IPS-18a (cell line): ENCODE measurements around the gene TET1.
"Not testable (repeated sequence)": the region's sequence is repeated elsewhere in the genome, so short reads cannot be mapped to it uniquely, and the experiment has no call there.

Experiments used
- H3K27ac ChIP-seq: one replicate; pipeline ENCODE4 v1.5.1; 2013; ENCODE audit warnings: low read length
- H3K27me3 ChIP-seq: one replicate; pipeline ENCODE4 v1.6.1; 2013; ENCODE audit warnings: mild to moderate bottlenecking, low read length; ENCODE audit not compliant: control insufficient read depth, insufficient read depth
- H3K36me3 ChIP-seq: one replicate; pipeline ENCODE4 v1.6.1; 2013; ENCODE audit warnings: low read depth, low read length; ENCODE audit not compliant: control insufficient read depth
- H3K4me1 ChIP-seq: one replicate; pipeline ENCODE4 v1.6.1; 2013; ENCODE audit warnings: low read depth, low read length; ENCODE audit not compliant: control insufficient read depth
- H3K4me3 ChIP-seq: one replicate; pipeline ENCODE4 v1.5.1; 2013; ENCODE audit warnings: low read length
- H3K9ac ChIP-seq: one replicate; pipeline ENCODE4 v1.6.1; 2013; ENCODE audit warnings: mild to moderate bottlenecking, low read length, moderate library complexity
- H3K9me3 ChIP-seq: one replicate; pipeline ENCODE4 v1.6.1; 2013; ENCODE audit warnings: low read depth, low read length; ENCODE audit not compliant: control insufficient read depth

TET1 gene

GRCh38 chr10:68566955-68567354 is 6.8 kb downstream of the TET1 start:
- Histone ChIP-seq H3K36me3 (no peaks in the 10 kb centered on the region), H3K4me3 (no peak overlapping the region), H3K9me3 (no peaks in the 10 kb centered on the region), H3K9ac (no peak overlapping the region), H3K27me3 (no peaks in the 10 kb centered on the region), H3K4me1 (peaks cover 14% of the 10 kb centered on the region), H3K27ac (no peak overlapping the region)

- H3K9me3 ChIP-seq = no peaks in the 10 kb centered on the region
- peaks cover 31% of the 10 kb centered on the region for H3K36me3 ChIP-seq
- no peaks in the 10 kb centered on the region for H3K4me1 ChIP-seq
- no peak overlapping the region for H3K27ac ChIP-seq
- no peaks in the 10 kb centered on the region for H3K27me3 ChIP-seq
- H3K9ac ChIP-seq = no peak overlapping the region
- no peak overlapping the region for H3K4me3 ChIP-seq
Observed at GRCh38 chr10:68572151-68572550, 12.0 kb downstream of the TET1 start.

- H3K9me3 ChIP-seq = no peaks in the 10 kb centered on the region
- H3K27me3 ChIP-seq = no peaks in the 10 kb centered on the region
- H3K9ac ChIP-seq = no peak overlapping the region
- no peak overlapping the region for H3K4me3 ChIP-seq
- H3K27ac ChIP-seq = no peak overlapping the region
- peaks cover 34% of the 10 kb centered on the region for H3K36me3 ChIP-seq
- H3K4me1 ChIP-seq = no peaks in the 10 kb centered on the region
Observed at GRCh38 chr10:68574051-68574450, 13.9 kb downstream of the TET1 start.

GRCh38 chr10:68576118-68576517 is 16.0 kb downstream of the TET1 start:
- Histone ChIP-seq H3K9me3 (no peaks in the 10 kb centered on the region), H3K36me3 (peaks cover 38% of the 10 kb centered on the region), H3K27ac (no peak overlapping the region), H3K4me3 (no peak overlapping the region), H3K27me3 (no peaks in the 10 kb centered on the region), H3K4me1 (no peaks in the 10 kb centered on the region), H3K9ac (no peak overlapping the region)

GRCh38 chr10:68578974-68579373 is 18.8 kb downstream of the TET1 start:
- no peak overlapping the region for H3K4me3 ChIP-seq
- no peak overlapping the region for H3K27ac ChIP-seq
- H3K9ac ChIP-seq = no peak overlapping the region
- no peaks in the 10 kb centered on the region for H3K9me3 ChIP-seq
- H3K36me3 ChIP-seq = peaks cover 33% of the 10 kb centered on the region
- H3K4me1 ChIP-seq = no peaks in the 10 kb centered on the region
- no peaks in the 10 kb centered on the region for H3K27me3 ChIP-seq

- H3K27me3 ChIP-seq, H3K9ac ChIP-seq, H3K4me3 ChIP-seq, H3K27ac ChIP-seq, H3K4me1 ChIP-seq, H3K9me3 ChIP-seq: not testable (repeated sequence)
- H3K36me3 ChIP-seq = peaks cover 26% of the 10 kb centered on the region
Observed at GRCh38 chr10:68584187-68584586, 24.1 kb downstream of the TET1 start.

- Histone ChIP-seq H3K36me3 (peaks cover 27% of the 10 kb centered on the region), H3K9ac (no peak overlapping the region), H3K27me3 (no peaks in the 10 kb centered on the region), H3K4me1 (no peaks in the 10 kb centered on the region), H3K9me3 (no peaks in the 10 kb centered on the region), H3K27ac (no peak overlapping the region), H3K4me3 (no peak overlapping the region)
Observed at GRCh38 chr10:68586606-68587305, 26.6 kb downstream of the TET1 start.

GRCh38 chr10:68594405-68594804 is 34.3 kb downstream of the TET1 start:
- no peak overlapping the region for H3K27ac ChIP-seq
- H3K9me3 ChIP-seq = no peaks in the 10 kb centered on the region
- H3K4me3 ChIP-seq = no peak overlapping the region
- H3K4me1 ChIP-seq = peaks cover 8% of the 10 kb centered on the region
- no peak overlapping the region for H3K9ac ChIP-seq
- H3K27me3 ChIP-seq = no peaks in the 10 kb centered on the region
- peaks cover 5% of the 10 kb centered on the region for H3K36me3 ChIP-seq

GRCh38 chr10:68595513-68595912 is 35.4 kb downstream of the TET1 start:
- Histone ChIP-seq H3K4me3 (no peak overlapping the region), H3K27ac (no peak overlapping the region), H3K9me3 (no peaks in the 10 kb centered on the region), H3K4me1 (peaks cover 16% of the 10 kb centered on the region), H3K9ac (no peak overlapping the region), H3K36me3 (no peaks in the 10 kb centered on the region), H3K27me3 (no peaks in the 10 kb centered on the region)

GRCh38 chr10:68597407-68597806 is 37.3 kb downstream of the TET1 start:
- no peak overlapping the region for H3K9ac ChIP-seq
- H3K4me1 ChIP-seq = peaks cover 27% of the 10 kb centered on the region
- H3K4me3 ChIP-seq = no peak overlapping the region
- no peaks in the 10 kb centered on the region for H3K9me3 ChIP-seq
- peaks cover 12% of the 10 kb centered on the region for H3K36me3 ChIP-seq
- no peak overlapping the region for H3K27ac ChIP-seq
- H3K27me3 ChIP-seq = no peaks in the 10 kb centered on the region

GRCh38 chr10:68598978-68599770 is 39.0 kb downstream of the TET1 start:
- H3K27ac ChIP-seq = no peak overlapping the region
- peak overlapping the region; percentile 55 for H3K9ac ChIP-seq
- no peaks in the 10 kb centered on the region for H3K9me3 ChIP-seq
- no peaks in the 10 kb centered on the region for H3K27me3 ChIP-seq
- H3K36me3 ChIP-seq = peaks cover 19% of the 10 kb centered on the region
- peak overlapping the region; percentile 57 for H3K4me3 ChIP-seq
- H3K4me1 ChIP-seq = peaks cover 31% of the 10 kb centered on the region

- Histone ChIP-seq H3K4me3 (peak overlapping the region; percentile 57), H3K36me3 (peaks cover 19% of the 10 kb centered on the region), H3K9me3 (no peaks in the 10 kb centered on the region), H3K27ac (peak overlapping the region; percentile 30), H3K4me1 (peaks cover 36% of the 10 kb centered on the region), H3K27me3 (no peaks in the 10 kb centered on the region), H3K9ac (peak overlapping the region; percentile 55)
Observed at GRCh38 chr10:68599771-68600040, 39.6 kb downstream of the TET1 start.
